ENCODE measurements around the gene QRICH1. TPM values are rescaled to one million over a fixed set of nuclear protein-coding genes. Genes with fewer than 3 reads are reported as not detected.
A peak's percentile ranks its signal among the peaks of the same experiment; 100 is the strongest.

QRICH1 gene
- total RNA-seq, 1 experiment from 2014 or later: 74.4 TPM

GRCh38 chr3:49120096-49120437, 26.2 kb upstream of the QRICH1 start:
- DNase-seq (ENCODE audit: low spot score): no peak

- DNase-seq (ENCODE audit: low spot score): no peak
Measured at GRCh38 chr3:49119439-49119838, 25.6 kb upstream of the QRICH1 start.

GRCh38 chr3:49119036-49119435, 25.2 kb upstream of the QRICH1 start:
- no peak for DNase-seq (ENCODE audit: low spot score)

GRCh38 chr3:49112262-49112661, 18.4 kb upstream of the QRICH1 start:
- no peak for DNase-seq (ENCODE audit: low spot score)

GRCh38 chr3:49111347-49111746, 17.5 kb upstream of the QRICH1 start:
- no peak for DNase-seq (ENCODE audit: low spot score)

- DNase-seq (ENCODE audit: low spot score): no peak
Measured at GRCh38 chr3:49110780-49111179, 16.9 kb upstream of the QRICH1 start.

GRCh38 chr3:49108346-49108745, 14.5 kb upstream of the QRICH1 start:
- DNase-seq (ENCODE audit: low spot score): no peak

GRCh38 chr3:49104427-49105291, 10.8 kb upstream of the QRICH1 start, which contains the start of gene QARS1:
Gene QARS1 (minus strand): TSS chr3:49104757. CDS start chr3:49104733, 24 bp downstream.
- peak; percentile 84 for DNase-seq (ENCODE audit: low spot score)

GRCh38 chr3:49104052-49104426, 10.2 kb upstream of the QRICH1 start:
- DNase-seq (ENCODE audit: low spot score): no peak

- no peak for DNase-seq (ENCODE audit: low spot score)
Measured at GRCh38 chr3:49100046-49100615, 6.3 kb upstream of the QRICH1 start.

- no peak for DNase-seq (ENCODE audit: low spot score)
Measured at GRCh38 chr3:49098910-49099630, 5.2 kb upstream of the QRICH1 start.

- no peak for DNase-seq (ENCODE audit: low spot score)
Measured at GRCh38 chr3:49098429-49098828, 4.6 kb upstream of the QRICH1 start.

GRCh38 chr3:49092938-49093852, 676 bp downstream of the QRICH1 start:
- peak; percentile 61 for DNase-seq (ENCODE audit: low spot score)

- no peak for DNase-seq (ENCODE audit: low spot score)
Measured at GRCh38 chr3:49081429-49081828, 12.4 kb downstream of the QRICH1 start.

GRCh38 chr3:49079270-49079669, 14.6 kb downstream of the QRICH1 start:
- DNase-seq (ENCODE audit: low spot score): no peak

GRCh38 chr3:49076646-49077045, 17.2 kb downstream of the QRICH1 start:
- DNase-seq (ENCODE audit: low spot score): no peak

GRCh38 chr3:49076116-49076515, 17.8 kb downstream of the QRICH1 start:
- no peak for DNase-seq (ENCODE audit: low spot score)

GRCh38 chr3:49058011-49058410, 35.9 kb downstream of the QRICH1 start:
- no peak for DNase-seq (ENCODE audit: low spot score)

- no peak for DNase-seq (ENCODE audit: low spot score)
Measured at GRCh38 chr3:49057268-49057667, 36.6 kb downstream of the QRICH1 start.

- DNase-seq (ENCODE audit: low spot score): no peak
Measured at GRCh38 chr3:49054344-49054862, 39.5 kb downstream of the QRICH1 start.

GRCh38 chr3:49053543-49053942, 40.3 kb downstream of the QRICH1 start:
- DNase-seq (ENCODE audit: low spot score): no peak
